HUES64 (cell line): ENCODE measurements around the gene ACOX1.

ENCODE experiments used
- H3K27ac ChIP-seq: 2 replicates; pipeline ENCODE4 v1.7.0; 2013; ENCODE audit warnings: low read depth, low read length, inconsistent platforms
- H3K27me3 ChIP-seq: 2 replicates; pipeline ENCODE4 v1.6.1; 2013; ENCODE audit warnings: mild to moderate bottlenecking, low read length; ENCODE audit not compliant: insufficient read depth
- H3K36me3 ChIP-seq: 2 replicates; pipeline ENCODE4 v1.6.1; 2013; ENCODE audit warnings: mild to moderate bottlenecking, low read length; ENCODE audit not compliant: insufficient read depth
- H3K4me1 ChIP-seq: 2 replicates; pipeline ENCODE4 v1.6.1; 2013; ENCODE audit warnings: mild to moderate bottlenecking, low read length, moderate library complexity; ENCODE audit not compliant: insufficient read depth
- H3K4me3 ChIP-seq: 2 replicates; pipeline ENCODE4 v1.5.1; 2013; ENCODE audit warnings: mild to moderate bottlenecking, low read length, moderate library complexity
- H3K9ac ChIP-seq: 2 replicates; pipeline ENCODE4 v1.6.1; 2013; ENCODE audit warnings: mild to moderate bottlenecking, low read depth, low read length
- H3K9me3 ChIP-seq: 2 replicates; pipeline ENCODE4 v1.6.1; 2013; ENCODE audit warnings: low read depth, low read length; ENCODE audit not compliant: insufficient read depth
- WGBS: fragments of 150-250, 120-280 bp; methylation state at CpG from one replicate; pipeline ENCODE4 v1.1.7; 2013; ENCODE audit warnings: missing lambda C conversion rate; 5-methylcytosine and 5-hydroxymethylcytosine counted together

The ACOX1 gene

DNA sequence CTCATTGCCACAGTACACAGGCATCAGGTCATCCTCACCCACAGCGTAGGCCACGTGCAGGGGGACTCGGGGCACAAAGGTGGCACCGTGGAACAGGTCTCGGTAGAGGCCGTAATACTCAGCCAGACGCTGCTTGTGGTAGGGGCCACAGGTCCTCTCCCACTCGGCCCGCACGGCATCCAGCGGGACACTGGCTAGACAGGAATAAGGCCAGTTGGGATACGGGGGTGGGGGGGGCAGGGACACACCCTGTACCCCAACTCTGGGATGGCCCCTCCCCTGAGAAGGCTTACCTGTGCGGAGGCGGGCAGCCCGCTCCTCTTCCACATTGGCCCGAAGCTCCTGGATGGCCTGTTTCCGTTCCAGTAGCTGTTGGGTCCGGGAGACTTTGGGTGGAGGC lies 77.2 kb downstream of the ACOX1 start:
- Histone ChIP-seq H3K4me3 (no peak overlapping the region), H3K9me3 (no peaks in the 10 kb centered on the region), H3K36me3 (peaks cover 45% of the 10 kb centered on the region), H3K4me1 (peaks cover 6% of the 10 kb centered on the region; the same call in 1 of the 2 replicates), H3K27me3 (no peaks in the 10 kb centered on the region), H3K9ac (no peak overlapping the region), H3K27ac (no peak overlapping the region)
- WGBS, result 90% methylated on average over 18 of the region's 18 CpGs

DNA sequence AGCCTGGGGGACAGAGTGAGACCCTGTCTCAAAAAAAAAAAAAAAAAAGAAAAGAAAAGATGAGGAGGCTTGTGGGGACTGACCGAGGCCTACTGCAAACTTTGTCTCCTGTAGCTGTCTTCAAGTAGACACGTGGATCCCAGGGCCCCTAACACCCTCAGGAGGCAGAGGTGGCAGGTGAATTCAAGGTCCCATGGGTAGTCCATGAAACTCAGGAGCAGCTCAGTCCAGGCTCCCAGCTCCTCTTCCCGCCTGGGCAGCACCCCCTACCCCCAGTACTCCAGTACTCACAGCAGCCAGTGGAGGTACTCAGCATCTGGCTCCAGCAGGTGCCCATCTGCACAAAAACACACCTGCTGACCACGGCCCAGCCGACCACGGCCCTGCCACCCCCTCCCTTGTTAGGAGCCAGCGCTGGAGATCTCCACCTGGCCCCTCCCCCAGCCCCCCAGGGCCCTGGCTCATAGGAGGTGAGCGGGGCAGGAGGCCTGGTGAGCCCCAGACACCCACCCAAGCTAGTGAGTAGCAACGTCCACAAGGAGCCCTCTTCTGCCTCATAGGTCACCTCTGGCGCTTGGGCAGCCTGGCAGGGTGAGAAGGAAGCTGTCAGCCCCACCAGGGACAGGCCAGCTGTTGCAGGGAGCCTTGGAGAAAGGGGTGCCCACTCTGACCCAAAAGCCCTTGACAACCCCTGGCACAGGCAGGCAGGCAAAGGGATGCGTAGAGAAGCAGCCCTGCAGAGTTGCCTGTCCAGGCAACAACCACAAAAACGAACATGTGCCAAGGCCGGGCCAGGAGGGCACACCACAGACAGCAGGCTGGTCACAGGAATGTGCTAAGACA lies 78.1 kb downstream of the ACOX1 start:
- peaks cover 45% of the 10 kb centered on the region for H3K36me3 ChIP-seq
- H3K27ac ChIP-seq, result no peak overlapping the region
- peaks cover 6% of the 10 kb centered on the region; the same call in 1 of the 2 replicates for H3K4me1 ChIP-seq
- no peaks in the 10 kb centered on the region for H3K27me3 ChIP-seq
- no peaks in the 10 kb centered on the region for H3K9me3 ChIP-seq
- 96% methylated on average over 13 of the region's 13 CpGs for WGBS
- H3K9ac ChIP-seq, result no peak overlapping the region
- no peak overlapping the region for H3K4me3 ChIP-seq

DNA sequence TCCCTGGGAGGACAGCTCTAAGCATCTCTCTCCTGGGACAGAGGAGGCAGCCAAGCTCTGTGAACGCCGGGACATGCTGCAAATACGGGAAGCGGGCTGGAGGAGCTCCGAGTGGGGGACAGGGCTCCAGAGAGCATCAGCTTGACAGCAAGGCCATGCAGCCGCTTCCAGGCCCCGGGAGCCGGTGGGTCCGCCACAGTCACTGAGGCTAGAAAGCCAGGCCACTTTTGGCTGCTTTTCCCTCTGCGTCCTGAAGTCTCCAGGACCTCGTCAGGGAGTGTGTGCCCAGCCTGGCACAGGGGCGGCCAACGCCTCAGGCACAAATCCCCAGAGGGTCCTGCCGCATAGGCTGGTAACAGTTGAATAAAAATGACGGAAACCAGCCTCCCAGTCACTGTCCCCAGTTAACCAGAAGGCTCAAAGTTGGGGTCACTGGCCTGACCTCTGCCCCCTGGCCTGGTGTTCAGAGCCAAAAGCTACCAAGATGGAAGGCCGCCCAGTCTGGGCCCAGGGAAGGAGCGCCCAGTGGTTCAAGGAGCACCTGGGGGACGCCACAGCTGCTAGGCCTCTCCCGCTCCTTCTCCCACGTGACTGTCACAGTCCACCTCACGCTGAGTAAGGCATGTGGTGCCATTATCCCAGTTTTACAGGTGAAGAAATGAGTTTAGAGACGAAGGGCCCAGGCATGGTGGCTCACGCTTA lies 79.0 kb downstream of the ACOX1 start:
- no peak overlapping the region for H3K9ac ChIP-seq
- H3K9me3 ChIP-seq, result no peaks in the 10 kb centered on the region
- no peak overlapping the region for H3K27ac ChIP-seq
- no peak overlapping the region for H3K4me3 ChIP-seq
- H3K4me1 ChIP-seq, result peaks cover 12% of the 10 kb centered on the region; the same call in 1 of the 2 replicates
- H3K36me3 ChIP-seq, result peaks cover 45% of the 10 kb centered on the region
- WGBS, result 95% methylated on average over 23 of the region's 23 CpGs
- H3K27me3 ChIP-seq, result no peaks in the 10 kb centered on the region

DNA sequence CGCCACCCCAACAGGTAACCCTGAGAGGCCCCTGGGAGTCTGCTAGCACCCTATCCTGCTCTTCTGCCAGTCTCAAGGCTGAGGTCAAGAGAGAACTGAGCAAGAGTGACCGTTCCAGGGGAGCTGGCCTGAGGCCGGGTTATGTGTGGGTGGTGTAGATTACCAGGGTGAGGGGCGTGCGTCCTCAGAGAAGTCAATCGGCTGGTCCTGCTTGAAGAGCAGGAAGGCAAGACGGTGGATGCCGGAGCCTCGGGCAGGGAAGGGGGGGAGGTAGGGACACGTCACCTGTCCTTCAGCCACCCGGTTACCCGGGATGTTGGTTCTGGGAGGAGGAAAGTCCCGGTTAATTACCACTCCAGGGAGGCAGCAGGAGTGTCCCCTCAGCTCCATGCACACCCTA lies 79.6 kb downstream of the ACOX1 start:
- Histone ChIP-seq H3K4me3 (no peak overlapping the region), H3K27me3 (no peaks in the 10 kb centered on the region), H3K27ac (no peak overlapping the region), H3K4me1 (peaks cover 17% of the 10 kb centered on the region; the same call in 1 of the 2 replicates), H3K36me3 (peaks cover 45% of the 10 kb centered on the region), H3K9me3 (no peaks in the 10 kb centered on the region), H3K9ac (no peak overlapping the region)
- WGBS, result 96% methylated on average over 13 of the region's 13 CpGs

DNA sequence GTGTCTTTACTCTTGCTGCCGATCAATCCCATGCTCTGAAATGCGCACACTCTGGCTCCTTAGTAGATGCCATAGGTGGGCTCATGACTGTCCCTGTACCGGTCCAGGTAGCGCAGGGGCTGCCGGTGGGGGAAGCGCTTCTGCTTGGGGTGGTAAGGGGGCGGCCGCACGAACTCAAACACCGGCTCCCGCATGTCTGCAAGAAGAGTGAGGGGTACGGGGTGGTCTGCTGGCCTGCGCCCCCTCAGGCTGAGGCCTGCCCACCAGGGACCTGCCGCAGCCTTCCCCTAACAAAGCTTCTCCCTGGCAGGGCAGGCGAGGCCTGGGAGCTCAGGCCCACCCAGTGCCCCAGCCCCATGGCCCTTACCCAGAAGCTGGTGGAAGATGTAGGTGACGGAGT lies 80.2 kb downstream of the ACOX1 start:
- Histone ChIP-seq H3K27me3 (no peaks in the 10 kb centered on the region), H3K4me1 (peaks cover 17% of the 10 kb centered on the region; the same call in 1 of the 2 replicates), H3K4me3 (no peak overlapping the region), H3K36me3 (peaks cover 45% of the 10 kb centered on the region), H3K9me3 (no peaks in the 10 kb centered on the region), H3K27ac (no peak overlapping the region), H3K9ac (no peak overlapping the region)
- WGBS, result 95% methylated on average over 16 of the region's 16 CpGs

- 88% methylated on average over 8 of the region's 8 CpGs for WGBS
- Histone ChIP-seq H3K4me1 (peaks cover 17% of the 10 kb centered on the region; the same call in 1 of the 2 replicates), H3K36me3 (peaks cover 46% of the 10 kb centered on the region), H3K9ac (no peak overlapping the region), H3K27me3 (no peaks in the 10 kb centered on the region), H3K4me3 (no peak overlapping the region), H3K9me3 (no peaks in the 10 kb centered on the region), H3K27ac (no peak overlapping the region)
Measured at GRCh38 chr17:75898065-75898464, 80.9 kb downstream of the ACOX1 start.

- peak overlapping the region; percentile 95 for H3K4me3 ChIP-seq
- peak overlapping the region; percentile 64 for H3K27ac ChIP-seq
- H3K4me1 ChIP-seq, result peaks cover 17% of the 10 kb centered on the region; the same call in 1 of the 2 replicates
- peaks cover 44% of the 10 kb centered on the region for H3K36me3 ChIP-seq
- peak overlapping the region; percentile 54 for H3K9ac ChIP-seq
- H3K27me3 ChIP-seq, result no peaks in the 10 kb centered on the region
- no peaks in the 10 kb centered on the region for H3K9me3 ChIP-seq
- 34% methylated on average over 37 of the region's 37 CpGs for WGBS
Measured at GRCh38 chr17:75897160-75898019, 81.6 kb downstream of the ACOX1 start.

- no peaks in the 10 kb centered on the region for H3K27me3 ChIP-seq
- peak within 1 kb of the TSS; percentile 95 for H3K4me3 ChIP-seq
- peaks cover 44% of the 10 kb centered on the region for H3K36me3 ChIP-seq
- H3K9me3 ChIP-seq, result no peaks in the 10 kb centered on the region
- peak within 1 kb of the TSS; percentile 96 for H3K9ac ChIP-seq
- peak within 1 kb of the TSS; percentile 87 for H3K27ac ChIP-seq
- H3K4me1 ChIP-seq, result peaks cover 17% of the 10 kb centered on the region; the same call in 1 of the 2 replicates
- WGBS, result under 1% methylated on average over 102 of the region's 102 CpGs
Measured at GRCh38 chr17:75896415-75897159, 82.4 kb downstream of the ACOX1 start, which contains the start of gene TRIM65. Gene TRIM65, minus strand, starts transcription at chr17:75896951. Its CDS starts 14 bp downstream, at chr17:75896937.

DNA sequence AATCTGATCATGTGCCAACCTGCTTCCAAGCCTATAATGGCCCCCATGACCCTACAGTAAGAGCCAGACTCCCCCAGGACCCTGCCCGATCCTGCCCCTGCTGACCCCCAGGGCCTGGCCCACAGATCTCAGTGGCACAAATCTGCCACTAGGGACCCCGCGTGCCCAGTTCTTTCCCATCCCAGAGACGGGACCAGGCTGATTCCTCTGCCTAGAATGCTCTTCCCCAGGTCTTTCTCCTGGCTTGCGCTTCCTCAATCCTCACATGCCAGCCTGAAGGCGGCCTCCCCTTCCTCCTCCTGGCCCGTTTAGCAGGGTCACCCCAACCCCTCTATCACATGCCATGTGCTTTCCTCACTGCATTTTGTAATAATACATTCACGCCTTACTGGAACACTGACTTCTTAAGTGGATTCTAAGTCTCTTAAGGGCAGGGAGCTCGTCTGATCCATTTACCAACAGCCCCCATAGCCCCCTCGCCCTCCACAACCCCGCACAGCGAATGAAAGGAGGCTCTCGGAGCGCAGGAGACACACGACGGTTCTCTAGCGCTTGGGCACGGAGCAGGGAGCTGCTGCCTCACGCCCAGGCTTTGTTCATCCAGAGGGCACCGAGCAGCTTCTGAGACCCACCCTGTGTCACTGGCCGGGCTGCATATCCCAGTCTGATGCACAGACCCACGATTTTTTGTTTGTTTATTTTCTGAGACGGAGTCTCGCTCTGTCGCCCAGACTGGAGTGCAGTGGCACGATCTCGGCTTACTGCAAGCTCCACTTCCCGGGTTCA lies 83.4 kb downstream of the ACOX1 start:
- Histone ChIP-seq H3K36me3 (peaks cover 44% of the 10 kb centered on the region), H3K27ac (no peak overlapping the region), H3K9ac (peak overlapping the region; percentile 96), H3K27me3 (no peaks in the 10 kb centered on the region), H3K4me3 (peak overlapping the region; percentile 95), H3K9me3 (no peaks in the 10 kb centered on the region), H3K4me1 (peaks cover 17% of the 10 kb centered on the region; the same call in 1 of the 2 replicates)
- 25% methylated on average over 28 of the region's 28 CpGs for WGBS
